HG03354 (cell line): Measurements from ENCODE around the gene MAEL.

Source experiments
- ATAC-seq: cut with Tn5 transposase; IDR thresholded peaks from one replicate; pipeline ENCODE4 v1.9.1; 2021; ENCODE audit warnings: mild to moderate bottlenecking; ENCODE audit not compliant: unreplicated experiment, poor library complexity, severe bottlenecking

MAEL gene

DNA sequence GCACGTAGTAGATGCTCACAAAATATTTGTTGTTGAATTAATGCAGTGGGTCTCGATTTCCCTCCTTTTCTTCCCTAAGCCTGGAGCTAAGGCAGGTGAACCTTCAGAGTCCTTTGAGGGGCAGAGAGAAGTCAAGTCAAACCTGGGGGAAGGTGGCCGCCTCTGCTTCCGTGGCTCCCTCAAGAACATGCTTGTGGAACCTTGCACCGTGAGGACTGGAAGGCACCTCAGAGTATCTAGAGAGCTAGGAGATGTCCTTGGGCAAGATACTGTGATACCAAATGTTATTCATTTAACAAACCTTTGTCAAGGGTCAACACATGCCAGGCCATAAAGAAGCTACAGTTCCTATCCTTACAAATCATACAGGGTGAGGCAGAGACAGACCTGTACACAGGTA is 62.8 kb downstream of the MAEL start:
- ATAC-seq: no peak

DNA sequence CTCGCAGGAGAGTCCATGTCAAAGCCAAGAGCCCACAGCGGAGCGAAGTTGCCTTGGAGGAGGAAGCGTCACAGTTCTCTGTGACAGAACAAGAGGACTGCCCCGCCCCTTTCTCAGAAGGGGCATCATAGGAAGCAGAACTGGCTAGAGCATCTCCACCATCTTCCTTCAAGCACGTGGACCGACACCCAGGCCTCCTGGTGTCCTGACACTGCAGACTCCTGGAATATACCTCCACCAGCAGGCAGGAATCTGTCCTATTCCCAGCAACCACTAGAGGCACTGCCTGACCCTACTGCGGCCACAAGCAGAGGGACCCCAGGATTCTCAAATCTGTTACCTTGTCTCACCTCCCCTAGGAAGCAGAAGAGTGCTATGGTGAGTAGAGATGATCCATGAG is 63.3 kb downstream of the MAEL start:
- ATAC-seq: no peak

DNA sequence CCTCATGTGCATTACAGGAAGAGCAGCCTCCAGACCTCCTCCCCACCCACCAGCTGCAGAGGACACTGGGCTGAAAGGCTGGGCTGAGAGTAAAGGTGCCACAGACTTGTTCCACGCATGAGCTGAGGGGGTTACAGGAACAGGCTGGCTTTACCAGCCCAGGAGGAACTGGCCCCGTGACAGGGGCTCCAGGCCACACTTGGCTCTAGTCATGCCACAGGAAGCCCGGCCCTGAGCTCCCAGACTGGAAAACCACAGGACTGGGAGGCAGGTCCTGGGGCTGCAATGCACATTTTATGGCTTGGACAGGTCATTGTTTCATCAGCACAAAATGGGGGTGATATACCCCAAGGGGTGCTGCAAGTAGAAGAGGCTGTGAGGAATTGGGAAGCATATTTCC is 65.5 kb downstream of the MAEL start:
- no peak for ATAC-seq

DNA sequence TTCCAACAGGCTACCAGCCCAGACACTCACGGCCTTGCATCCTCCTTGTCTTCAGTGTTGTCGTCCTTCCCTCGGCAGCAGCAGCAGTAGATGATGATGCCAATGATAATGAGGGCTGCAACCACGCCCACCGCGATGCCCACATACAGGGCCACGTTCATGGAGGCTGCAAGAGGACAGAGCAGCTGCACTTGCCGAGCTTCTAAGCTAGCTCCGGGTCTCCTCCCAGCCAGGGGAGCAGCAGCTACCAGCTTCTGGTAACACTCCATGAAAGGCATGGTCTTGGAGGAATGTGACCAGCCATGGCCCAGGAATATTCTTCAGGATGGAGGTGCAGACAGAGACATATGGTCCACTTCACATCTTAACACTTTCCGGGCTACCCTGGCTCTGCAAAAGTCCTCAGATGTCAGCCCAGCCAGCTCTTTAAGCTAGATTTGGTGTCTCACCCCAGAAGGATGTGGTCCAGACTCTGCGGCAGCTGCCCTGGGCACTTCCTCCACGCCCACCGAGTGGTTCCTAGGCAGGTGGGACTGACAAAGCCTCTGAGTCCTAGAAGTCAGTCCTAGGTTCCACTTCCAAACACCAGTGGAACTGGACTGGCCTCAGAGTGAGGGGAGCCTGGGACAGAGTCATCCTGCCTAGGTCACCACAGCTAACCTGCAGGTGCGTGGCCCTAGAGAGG is 66.0 kb downstream of the MAEL start:
- ATAC-seq: no peak

DNA sequence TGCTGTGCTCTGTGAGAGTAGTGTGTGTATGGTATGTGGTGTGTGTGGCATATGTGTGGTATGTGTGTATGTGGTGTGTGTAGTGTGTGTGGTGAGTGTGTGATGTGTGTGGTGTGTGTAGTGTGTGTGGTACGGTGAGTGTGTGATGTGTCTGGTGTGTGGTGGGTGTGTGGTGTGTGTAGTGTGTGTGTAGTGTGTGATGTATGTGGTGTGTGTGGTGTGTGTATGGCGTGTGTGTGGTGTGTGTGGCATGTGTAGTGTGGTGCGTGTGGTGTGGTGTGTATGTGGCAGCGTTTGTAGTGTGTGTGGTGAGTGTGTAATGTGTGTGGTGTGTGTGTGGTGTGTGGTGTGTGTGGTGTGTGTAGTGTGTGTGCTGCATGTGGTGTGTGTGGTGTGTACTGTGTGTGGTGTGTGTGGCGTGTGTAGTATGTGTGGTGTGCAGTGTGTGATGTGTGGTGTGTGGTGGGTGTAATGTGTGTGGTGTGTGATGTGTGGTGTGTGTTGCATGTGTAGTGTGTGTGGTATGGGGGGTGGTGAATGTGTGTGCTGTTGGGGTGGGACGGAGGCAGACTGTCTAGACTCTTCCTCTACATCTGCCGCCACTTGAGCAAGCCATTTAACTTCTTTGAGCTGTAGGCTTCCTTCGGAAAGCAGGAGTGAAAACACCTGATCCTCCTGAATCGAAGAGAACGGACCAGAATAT is 67.6 kb downstream of the MAEL start:
- ATAC-seq: peak; percentile 7

DNA sequence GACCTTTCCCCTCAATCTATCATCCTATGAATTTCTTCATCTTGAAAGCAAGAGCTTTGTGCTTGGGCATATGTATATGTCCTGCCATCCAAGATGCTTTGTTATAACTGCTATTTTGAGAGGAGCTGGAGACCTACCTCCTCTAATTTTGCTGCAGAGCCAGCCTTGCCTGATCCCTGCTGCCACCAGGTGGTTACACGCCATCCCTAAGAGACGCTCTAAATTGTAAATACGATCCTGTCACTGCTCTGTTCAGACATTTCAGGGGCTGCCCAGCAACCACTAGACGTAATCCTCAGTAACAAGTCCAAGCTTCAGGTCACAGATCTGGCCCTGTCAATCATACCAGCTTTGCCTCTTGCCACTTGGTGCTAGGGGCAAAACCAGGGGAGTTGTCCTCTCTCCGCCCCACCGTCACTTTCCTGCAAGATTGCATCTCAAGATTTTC is 68.2 kb downstream of the MAEL start:
- ATAC-seq: peak; percentile 75

DNA sequence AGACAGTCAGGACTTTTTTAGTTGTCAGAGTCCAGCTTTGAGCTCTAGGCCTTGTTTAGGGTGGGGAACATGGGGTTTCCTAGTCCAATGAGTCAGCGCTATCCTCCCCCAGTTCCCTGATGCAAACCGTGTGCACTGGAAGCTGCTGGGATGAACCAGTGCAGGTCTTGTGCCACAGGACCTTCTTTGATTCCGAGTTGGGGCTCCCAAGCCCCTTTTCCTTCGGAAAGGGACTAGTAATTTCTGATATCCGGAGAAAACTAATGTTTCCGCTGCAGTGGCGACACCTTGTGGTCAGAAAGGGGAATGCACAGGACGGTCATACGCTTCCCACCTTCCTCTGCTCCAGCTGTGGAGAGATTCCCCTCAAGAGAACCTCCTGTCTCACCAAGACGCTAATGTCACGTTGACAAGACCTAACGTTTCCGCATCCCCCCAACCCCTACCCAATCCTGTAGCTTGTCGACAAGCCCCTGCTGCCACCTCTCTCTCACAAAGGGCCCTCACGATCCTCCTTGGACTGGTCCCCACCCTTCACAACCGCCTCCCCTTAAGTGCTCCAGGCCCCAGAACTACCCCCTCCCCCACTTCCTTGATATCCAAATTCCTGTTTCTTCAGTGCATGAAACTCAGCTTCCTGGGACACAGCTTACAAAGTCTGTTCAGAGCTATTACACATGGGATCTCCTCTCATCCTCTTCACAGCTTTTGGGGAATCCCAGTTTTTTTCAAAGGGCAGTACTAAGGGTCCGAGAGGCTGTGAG is 70.1 kb downstream of the MAEL start:
- ATAC-seq: peak; percentile 33

DNA sequence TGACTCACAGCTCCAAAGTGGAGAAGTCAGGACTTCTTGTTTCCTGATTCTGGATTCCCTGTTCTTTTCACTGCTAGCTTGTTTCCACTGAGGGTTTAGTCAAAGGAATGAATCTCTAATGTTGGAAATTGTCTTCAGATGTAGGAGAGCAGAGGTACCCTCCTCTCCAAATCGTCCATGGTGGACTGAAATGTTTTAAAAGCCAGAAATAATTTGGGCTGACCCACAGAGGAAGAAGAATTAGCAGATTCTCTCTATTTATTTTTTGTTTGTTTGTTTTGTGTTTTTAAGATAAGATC is 70.7 kb downstream of the MAEL start:
- no peak for ATAC-seq

DNA sequence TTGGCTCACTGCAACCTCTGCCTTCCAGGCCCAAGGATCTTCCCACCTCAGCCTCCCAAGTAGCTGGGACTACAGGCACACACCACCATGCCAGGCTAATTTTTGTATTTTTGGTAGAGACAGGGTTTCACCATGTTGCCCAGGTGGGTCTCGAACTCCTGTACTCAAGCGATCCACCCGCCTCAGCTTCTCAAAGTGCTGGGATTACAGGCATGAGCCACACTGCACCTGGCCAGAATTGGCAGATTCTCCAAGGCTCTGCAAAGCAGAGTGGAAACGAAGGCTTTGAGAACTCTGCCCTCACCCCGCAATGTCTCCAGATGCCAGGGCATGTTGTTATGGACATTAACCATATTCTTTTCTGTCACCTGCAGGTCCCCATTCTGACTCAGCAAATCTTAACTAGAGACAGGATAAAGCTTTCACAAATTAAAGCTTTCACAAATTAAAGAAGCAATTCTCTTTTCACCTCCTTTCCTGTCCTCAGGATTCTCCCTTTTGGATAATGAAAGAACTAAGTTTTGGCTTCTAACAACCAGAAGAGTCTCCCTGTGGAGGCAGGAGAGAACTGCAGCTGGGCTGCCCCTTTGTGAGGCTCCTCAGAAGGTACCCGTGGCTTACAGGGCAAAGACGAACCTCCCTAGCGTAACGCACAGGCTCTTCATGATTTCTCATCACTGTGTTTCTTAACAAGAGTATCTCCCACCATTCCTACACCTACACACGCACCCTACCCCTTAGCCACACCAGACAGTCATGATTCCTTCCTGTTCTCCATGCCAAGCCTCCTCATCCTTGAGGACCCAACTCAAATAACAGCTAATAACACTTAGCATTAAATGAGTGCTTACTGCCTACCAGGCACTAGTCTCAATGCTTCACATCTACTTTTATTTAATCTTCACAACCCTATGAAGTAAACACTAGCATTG is 71.3 kb downstream of the MAEL start:
- ATAC-seq: no peak

DNA sequence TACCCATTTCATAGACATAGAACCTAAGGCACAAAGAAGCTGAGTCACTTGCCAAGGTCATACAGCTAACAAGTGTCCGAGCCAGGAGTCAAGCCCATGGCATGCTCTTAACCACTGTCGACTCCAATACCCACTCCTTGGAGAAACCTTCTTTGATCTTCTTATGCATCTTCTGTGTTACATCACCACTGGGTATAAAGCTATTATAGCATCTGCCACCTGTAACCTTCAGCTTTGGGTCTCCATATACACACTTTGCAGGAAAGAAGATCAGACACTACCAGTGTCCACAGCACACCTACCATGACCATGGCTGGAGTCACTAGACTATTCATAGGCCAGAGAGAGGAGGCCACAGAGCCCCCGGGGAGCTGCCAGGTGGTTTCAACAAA is 72.0 kb downstream of the MAEL start:
- no peak for ATAC-seq

DNA sequence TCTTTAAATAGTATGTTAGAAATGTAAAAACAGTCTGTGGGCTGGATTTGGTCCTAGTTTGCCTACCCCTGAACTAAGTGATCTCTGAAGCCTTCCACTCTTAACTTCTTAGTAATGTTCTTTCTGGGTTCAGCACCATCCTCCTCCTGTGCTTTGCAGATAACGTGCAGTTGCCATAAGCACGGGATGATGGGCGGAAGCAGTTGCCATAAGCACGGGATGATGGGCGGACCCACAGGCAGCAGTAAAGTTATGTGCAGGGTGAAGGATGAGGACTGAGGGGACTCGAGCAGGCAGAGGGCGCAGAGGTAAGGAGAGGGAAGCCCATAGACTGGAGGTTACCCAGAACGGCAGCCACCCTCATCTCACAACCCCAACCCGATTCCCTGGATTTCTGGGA is 75.5 kb downstream of the MAEL start:
- no peak for ATAC-seq

DNA sequence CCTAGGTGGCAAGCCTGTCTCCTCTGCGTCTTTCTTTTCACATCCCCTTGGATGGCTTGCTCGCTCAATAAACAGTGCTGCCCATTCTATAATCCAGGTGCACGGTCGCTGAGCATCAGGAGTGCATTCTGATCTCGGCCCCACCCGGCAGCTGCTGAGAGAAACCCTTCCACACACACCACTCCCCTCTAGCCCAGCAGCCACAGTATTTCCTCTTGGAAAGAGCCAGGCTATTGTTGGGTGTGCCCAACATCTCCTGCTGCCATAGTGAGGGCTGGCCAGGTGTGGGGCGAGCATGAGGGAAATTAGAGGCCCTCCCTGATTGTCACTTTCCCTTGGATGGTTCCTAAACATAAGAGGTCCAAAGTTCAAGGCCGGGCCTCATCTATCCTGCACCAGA is 76.4 kb downstream of the MAEL start:
- no peak for ATAC-seq

DNA sequence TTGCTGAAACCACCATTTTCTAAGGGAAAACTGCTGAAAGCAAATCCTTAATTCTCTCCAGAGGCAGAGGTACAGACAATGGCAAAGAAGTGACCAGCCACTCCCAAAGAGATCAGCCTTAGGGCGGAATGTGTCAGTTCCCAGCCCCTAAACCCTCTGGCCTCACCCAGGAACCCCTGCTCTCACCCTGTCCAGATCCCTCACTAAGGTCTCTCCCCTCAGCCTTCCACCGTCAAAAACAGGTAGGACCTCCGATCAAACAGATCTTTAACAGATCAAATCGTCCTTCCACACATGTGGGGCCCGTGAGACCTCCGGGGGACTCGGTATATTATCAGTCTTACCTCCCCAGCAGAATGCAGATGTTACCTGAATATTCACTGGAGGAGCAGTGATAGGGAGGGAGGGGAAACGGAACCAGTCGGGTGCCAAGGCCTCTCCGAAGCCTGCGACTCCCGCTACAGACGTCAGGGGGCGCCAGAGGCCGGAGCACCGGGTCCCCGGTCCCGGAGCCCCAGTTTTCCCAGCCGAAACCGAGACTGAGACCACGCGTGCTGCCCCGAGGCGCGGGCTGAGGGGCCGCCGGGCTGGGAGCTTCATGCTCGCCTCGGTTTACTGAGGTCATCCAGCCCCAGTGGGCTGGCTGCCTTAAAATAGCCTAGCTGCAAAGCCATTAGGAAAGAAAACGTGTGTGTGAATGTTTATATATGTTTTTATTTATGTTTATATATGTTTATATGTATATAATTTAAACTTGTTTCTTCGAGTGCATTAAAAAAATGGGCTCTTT is 77.4 kb downstream of the MAEL start:
- peak; percentile 90 for ATAC-seq

DNA sequence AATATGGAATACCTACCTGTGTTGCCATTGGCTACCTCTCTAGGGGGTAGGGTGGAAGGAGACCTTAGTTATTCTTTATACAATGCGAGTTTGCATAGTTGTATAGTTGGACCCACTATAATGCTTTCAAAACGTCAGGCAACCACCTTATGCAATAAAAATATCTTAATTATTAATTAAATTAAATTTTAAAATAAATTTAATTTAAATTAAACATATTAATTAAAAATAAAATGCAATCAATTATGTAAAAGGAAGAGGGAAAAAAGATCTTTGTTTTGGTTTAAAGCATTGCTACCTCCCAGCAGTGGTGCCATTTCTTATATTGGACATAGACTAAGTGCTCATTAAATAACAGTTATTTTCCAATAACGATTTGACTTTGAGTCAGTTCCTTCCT is 78.8 kb downstream of the MAEL start:
- no peak for ATAC-seq

DNA sequence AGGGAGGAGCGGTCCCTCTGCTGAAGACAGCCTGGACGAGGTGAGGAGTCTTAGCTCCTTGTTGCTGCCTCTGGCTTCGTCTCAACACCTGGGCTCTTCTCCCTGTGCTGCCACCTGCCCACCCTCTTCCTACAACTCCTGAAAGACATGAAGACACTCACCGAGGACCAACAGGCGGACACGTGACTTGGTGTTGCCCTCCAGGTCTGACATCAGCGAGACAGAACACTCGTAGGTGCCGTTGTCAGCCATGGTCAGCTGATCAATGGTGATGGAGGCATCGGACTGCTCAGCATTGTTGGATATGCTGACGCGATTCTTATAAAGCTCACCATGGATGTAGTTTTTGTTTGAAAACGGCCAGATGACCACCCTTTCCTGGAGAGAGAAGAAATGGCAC is 79.7 kb downstream of the MAEL start:
- ATAC-seq: no peak

DNA sequence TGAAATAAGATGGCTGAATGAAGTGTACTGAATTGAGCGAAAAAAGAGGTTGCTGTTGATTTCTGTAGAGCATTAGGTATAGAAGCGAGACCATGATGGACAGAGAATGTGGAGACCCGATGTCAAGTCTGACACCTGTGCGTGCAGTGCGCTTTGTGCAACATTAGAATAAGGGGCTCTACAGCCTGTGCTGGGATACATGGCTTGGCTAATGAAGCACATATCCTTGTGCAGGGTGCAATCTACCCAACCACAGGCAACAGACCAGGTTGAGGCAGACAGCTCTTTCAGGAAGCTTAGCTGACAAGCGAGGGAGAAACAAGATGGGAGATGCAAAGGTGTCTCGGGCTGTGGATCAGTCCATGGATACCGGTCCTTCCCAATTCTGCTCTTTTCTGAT is 82.2 kb downstream of the MAEL start:
- ATAC-seq: no peak
